GM15510 (cell line): ENCODE measurements around the gene KRTAP10-7.
"Not testable (repeated sequence)": the region's sequence is repeated elsewhere in the genome, so short reads cannot be mapped to it uniquely, and the experiment has no call there.

Source experiments
- POLR2A ChIP-seq: IDR thresholded peaks from 3 replicates; pipeline ENCODE4 v1.6.1; 2011; ENCODE audit warnings: borderline replicate concordance; ENCODE audit not compliant: insufficient read length; ENCODE audit errors: extremely low read depth

The KRTAP10-7 gene

DNA sequence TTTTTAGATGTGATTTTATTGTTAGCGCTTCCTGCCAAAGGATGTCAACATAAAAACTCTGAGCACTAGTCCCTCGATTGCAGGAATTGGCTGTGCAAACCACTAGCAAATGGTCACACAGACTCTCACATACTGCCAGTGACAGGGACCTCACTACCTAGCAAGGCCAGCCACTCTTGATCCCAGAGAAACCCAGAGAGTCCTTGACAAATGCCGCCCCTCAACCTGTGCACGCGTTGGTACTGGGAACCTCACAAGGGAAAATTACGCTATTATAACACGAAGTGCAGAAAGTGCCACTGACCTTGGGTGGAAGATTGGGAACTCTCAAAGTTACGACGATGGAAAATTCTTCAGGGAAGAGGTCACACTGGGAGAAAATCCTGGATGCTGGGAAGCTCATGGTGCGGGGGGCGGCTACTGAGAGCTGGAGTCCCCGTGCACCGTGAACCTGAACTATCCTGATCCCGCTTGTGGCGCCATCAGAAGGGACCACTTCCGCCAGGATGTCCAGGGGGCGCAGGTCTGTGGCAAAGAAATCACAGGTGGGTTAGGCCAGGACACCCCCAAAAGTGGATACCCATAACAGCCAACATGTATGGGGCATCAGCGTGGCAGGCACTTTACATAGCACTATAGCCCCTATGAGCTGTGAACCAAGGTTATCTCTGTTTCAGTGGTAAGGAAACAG is 32.8 kb upstream of the KRTAP10-7 start:
- no peak for TF ChIP-seq POLR2A

DNA sequence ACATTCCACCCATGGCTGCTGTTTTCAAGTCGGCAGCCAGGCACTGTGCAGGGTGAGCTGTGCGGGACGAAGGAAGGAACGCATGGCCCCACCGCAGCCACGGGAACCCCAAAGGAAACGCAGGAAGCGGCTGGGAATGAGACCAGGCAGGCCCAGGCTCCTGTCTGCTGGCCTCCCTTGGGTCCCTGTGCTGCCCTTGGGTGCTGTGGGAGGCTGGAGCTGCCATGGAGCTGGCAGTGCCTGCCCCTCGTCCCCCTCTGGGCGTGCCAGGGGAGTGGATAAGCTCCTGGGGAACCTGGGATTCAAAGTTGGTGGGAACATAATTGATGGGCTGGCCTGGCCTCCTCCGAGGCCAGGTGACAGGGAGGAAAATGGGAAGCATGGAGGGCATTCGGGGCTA is 32.1 kb upstream of the KRTAP10-7 start:
- TF ChIP-seq POLR2A = no peak

DNA sequence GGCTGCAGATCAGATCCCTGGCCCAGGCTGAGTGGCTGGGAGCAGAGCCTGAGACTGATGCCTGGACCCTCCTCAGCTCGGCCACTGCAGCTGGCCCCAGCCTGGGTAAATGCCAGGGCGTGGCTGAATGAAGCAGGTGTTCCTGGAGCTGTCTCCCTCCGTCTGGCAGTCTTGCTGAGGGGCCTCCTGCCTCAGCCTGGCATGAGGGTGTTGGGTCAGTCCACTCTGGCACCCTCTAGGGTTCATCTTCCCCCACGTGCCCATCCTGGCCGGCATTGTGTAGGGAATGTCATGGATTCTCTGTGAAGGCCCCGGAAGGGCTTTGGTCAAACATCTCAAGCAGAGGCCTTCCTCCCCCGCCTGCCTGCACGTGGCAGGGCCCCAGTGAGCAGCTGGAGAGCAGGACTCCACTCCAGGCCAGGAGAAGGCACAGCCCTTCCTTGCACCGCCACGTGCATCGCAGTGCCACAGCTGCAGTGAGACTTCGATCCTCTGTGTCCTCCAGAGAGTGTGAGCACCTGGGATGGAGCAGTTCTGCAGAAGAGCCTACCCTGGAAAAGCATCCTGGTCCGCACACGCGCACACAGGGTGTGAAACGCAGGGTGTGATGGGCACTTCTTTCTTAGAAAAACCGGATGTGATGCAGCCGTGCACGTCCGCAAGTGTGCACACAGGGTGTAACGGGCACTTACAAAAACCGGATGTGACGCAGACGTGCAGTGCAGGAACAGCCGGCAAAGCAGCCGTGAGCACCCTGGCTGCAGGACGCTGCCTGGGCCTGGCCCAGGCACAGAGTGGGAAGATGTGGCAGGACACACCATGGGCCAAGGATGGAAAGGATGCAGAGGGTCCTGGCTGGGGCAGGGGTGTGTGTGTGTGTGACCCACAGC is 31.5 kb upstream of the KRTAP10-7 start:
- no peak for TF ChIP-seq POLR2A

DNA sequence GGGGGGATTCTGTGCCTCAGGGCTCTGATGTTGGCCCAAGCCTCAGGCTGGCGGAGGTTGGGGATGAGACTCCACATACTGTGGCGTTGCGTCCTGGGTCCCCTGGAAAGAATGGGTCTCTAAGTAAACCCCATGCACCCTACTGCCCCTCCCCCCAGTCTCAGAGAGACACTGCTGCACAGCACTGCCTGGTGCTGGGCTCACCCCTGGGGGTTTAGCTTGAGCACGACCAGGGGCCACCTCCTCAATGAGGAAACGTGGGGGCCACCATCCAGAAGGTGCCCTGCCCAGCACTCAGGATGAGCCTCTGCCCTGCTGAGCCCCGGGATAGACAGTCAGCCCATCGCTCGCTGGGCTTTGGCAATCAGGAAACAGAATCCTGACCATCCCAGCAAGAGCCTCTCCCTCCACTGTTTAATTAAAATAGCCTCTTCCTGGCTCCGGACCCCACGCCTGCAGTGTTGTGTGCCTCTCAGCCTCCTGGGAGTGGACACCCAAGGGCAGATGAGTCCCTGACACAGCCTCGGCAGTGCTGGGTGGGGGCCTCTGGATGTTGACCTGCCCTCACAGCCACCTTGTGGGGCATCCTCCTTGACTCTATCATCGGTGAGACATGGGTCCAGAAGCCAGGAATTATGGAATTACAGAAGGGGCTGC is 30.4 kb upstream of the KRTAP10-7 start:
- no peak for TF ChIP-seq POLR2A

DNA sequence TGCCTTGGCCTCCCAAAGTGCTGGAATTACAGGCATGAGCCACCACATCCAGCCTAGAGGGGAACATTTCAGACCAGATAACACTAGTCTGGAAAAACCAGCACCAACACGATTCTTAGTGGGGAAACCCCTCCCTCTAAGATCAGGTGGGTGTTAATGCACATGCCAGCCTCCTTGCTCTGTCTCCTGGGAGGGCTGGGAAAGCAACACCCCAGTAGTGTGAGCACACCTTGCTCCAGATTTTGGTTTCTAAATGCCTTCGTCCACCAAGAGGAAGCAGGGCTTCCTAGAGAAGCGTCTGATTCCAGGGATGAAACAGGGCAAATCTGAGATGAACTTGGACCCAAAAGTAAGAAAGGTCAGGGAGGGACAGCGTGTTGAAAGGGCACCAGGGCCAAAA is 29.1 kb upstream of the KRTAP10-7 start:
- no peak for TF ChIP-seq POLR2A

DNA sequence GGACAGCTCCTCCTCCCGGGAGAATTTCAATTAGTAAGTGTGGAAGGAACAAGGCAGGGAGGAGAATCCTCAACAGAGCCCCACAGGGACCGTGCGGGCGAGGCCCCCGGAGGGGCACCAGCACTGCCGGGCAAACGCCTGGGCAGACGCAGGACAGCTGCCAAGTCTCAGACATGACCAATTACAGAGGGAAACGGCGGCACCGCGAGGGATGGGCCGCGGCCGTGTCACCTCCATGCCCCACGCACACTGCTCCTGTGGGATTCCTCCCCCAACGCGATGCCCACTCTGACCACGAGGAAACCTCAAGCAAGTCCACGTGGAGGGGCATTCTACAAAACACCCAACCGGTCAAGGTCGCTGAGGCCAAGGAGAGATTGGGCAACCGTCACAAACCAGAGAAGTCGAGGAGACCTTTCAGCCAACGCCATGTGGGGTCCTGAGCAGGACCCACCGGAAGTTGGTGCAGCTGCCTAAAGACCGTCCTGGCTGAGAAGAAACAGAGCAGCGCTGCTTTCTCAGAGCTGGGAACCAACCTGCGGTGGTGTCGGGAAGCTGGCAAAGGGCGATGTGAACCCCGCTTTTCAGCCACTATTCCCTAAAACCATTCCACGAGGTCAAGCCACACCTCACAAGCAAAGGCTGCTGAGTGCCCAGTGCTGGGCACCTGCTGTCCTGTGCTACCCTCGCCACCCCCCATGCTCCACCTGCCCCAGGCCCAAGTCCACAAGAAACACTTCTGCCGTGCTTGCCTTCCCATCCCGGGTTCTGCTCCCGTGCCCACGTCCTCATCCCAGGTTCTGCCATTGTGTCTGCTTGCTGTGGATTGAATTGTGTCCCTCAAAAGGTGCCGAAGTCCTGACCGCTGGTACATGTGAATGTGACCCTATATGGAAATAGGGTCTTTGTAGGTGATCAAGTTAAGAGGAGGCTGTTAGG is 28.3 kb upstream of the KRTAP10-7 start:
- TF ChIP-seq POLR2A = no peak

DNA sequence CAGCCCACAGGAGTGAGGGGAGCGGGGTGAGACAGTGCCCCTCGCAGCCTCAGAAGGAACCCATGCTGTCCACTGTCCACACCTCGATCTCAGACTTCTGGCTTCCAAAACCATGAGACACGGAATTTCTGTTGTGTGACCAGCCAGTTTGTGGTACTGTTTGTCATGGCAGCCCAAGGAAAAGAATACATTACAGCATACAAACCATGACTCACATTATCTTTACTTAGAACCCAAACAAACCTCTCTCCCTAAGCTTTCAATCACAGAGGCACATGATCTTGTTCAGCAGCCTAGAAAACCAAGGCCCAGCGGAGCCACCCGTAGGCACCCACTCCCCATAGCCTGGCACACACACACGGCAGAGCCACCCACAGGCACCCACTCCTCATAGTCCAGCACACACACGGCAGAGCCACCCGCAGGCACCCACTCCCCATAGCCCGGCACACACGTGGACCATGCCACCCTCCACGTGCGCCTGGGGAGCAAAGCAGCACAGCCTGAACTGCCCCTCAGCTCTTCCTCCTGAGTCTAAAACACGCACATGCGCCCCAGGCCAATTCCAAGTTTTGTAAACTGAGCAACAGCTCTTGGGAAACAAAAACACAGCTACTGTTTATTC is 27.3 kb upstream of the KRTAP10-7 start:
- no peak for TF ChIP-seq POLR2A

DNA sequence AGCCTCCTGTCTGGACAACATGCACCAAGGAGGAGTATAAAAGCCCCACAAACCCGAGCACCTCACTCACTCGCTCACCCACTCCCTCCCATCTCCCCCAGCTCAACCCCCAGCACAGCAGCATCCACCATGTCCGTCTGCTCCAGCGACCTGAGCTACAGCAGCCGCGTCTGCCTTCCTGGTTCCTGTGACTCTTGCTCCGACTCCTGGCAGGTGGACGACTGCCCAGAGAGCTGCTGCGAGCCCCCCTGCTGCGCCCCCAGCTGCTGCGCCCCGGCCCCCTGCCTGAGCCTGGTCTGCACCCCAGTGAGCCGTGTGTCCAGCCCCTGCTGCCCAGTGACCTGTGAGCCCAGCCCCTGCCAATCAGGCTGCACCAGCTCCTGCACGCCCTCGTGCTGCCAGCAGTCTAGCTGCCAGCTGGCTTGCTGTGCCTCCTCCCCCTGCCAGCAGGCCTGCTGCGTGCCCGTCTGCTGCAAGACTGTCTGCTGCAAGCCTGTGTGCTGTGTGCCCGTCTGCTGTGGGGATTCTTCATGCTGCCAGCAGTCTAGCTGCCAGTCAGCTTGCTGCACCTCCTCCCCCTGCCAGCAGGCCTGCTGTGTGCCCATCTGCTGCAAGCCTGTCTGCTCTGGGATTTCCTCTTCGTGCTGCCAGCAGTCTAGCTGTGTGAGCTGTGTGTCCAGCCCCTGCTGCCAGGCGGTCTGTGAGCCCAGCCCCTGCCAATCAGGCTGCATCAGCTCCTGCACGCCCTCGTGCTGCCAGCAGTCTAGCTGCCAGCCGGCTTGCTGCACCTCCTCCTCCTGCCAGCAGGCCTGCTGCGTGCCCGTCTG is 26.6 kb upstream of the KRTAP10-7 start, which contains the start of gene KRTAP10-4:
TSS of gene KRTAP10-4 (plus strand) at position 100 of the 827 bp plus-strand sequence. CDS start at position 130, 30 bp downstream.
- not testable (repeated sequence) for TF ChIP-seq POLR2A

DNA sequence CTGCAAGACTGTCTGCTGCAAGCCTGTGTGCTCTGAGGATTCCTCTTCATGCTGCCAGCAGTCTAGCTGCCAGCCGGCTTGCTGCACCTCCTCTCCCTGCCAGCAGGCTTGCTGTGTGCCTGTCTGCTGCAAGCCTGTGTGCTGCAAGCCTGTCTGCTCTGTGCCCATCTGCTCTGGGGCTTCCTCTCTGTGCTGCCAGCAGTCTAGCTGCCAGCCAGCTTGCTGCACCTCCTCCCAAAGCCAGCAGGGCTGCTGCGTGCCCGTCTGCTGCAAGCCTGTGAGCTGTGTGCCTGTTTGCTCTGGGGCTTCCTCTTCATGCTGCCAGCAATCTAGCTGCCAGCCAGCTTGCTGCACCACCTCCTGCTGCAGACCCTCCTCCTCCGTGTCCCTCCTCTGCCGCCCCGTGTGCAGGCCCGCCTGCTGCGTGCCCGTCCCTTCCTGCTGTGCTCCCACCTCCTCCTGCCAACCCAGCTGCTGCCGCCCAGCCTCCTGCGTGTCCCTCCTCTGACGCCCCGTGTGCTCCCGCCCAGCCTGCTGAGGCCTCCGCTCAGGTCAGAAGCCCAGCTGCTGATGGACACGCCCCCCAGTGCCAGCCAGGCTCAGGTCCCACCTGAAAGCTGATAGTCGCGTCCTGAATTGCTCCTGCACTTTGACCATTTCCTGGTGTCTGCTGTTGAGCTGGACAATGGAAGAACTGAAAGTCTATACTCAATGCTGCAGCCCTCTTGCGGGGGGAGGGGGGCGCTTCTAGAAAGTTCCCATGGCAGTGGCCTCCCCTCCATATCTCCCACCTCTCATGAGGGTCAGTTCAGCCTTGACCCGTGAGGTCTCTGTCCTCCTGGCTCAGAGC is 25.7 kb upstream of the KRTAP10-7 start:
- TF ChIP-seq POLR2A = no peak

DNA sequence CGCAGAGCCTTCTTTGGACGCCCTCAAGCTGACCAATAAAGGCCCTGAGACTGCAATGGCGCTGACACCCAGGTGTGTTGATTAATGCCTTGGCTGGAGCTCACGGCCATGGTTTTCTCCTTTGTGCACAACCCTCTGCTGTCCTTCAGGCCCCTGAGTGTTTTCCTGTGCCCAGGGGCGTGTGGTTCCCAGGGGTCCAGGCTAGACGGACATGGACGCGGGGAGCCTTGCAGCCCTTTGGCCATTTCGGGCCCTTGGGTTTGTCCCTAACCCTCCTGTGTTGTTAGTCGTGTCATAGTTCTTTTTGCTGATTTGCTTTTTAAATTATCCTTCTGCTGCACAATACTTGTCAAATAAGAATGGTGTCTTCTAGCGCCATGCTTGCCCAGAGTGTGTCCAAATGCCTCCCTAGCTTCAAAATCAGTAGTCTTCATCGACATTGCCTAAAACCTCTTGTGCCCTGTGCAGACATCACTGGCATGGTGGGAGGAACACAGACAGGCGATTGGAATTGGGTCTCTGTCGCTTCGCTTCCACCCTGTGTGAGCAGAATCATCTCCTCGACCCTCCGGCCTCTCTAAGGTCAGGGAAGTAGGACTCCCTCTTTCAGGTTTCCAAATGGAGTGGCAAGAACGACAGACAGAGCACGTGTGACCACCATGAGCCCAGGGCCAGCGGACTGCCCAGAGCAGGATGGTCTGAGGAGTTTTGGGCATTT is 24.9 kb upstream of the KRTAP10-7 start:
- TF ChIP-seq POLR2A = no peak

DNA sequence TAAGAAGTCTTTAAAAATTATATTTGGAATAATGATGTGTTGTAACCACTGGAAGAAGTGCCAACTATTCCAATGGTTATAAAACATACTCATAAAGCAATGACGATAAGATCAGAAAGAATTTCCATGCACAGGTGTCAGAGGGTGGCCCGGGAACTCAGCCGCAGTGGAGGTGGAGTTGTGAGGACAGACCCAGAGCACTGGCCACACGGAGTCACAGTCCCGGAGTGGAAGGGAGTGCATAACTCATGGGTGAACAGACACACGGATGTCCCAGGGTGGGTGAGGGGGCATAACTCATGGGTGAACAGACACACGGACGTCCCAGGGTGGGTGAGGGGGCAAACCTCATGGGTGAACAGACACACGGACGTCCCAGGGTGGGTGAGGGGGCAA is 24.4 kb upstream of the KRTAP10-7 start:
- no peak for TF ChIP-seq POLR2A
